Fibroblast of the aortic adventitia (primary cell): ENCODE data around the gene PALLD. TPM values are rescaled to one million over a fixed set of nuclear protein-coding genes. Genes with fewer than 3 reads are reported as not detected.

ENCODE experiments used
- DNase-seq: peaks from one replicate; pipeline ENCODE4 v3.0.0-alpha.2; 2010; ENCODE audit warnings: low read depth
- H3K4me3 ChIP-seq: 2 replicates; pipeline ENCODE4 v1.5.1; 2011; ENCODE audit warnings: low read depth, mild to moderate bottlenecking, control low read depth, low read length, moderate library complexity
- CTCF ChIP-seq: IDR thresholded peaks from 2 replicates; pipeline ENCODE4 v1.5.1; 2011; ENCODE audit warnings: mild to moderate bottlenecking, low read length, control low read depth, inconsistent platforms; ENCODE audit not compliant: insufficient read depth
- total RNA-seq: library from RNA; depleted of rRNA; stranded (reverse); fragments of >200 nt; gene quantifications from 2 replicates; pipeline ENCODE4 v1.2.3, GENCODE V29; 2012; ENCODE audit warnings: low replicate concordance

PALLD gene
- total RNA-seq, 1 donor, result 52.1 TPM

GRCh38 chr4:168570466-168570865, 73.6 kb downstream of the PALLD start:
- TF ChIP-seq CTCF, result no peak
- H3K4me3 ChIP-seq, result no peak overlapping the region
- DNase-seq, result no peak

DNA sequence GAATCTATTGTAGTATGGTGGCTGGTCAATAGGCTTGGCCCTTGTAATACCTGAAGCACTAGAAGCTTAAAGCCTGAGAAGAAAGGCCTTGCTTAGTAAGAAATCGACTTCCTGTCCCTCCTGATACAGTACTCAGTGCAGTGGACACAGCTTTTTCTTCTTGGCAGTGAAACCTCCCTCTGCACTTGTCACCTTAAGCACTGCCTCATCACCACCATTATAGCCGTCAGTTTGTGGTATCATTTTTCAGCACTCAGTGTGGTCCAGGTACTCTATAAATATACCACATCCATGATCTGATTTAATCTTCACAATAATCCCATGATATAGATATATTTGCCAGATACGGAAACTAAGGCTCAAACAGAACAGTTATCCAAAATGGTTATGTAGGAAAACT, 75.2 kb downstream of the PALLD start:
- TF ChIP-seq CTCF, result no peak
- DNase-seq, result no peak
- H3K4me3 ChIP-seq, result no peak overlapping the region

- no peak for DNase-seq
- H3K4me3 ChIP-seq, result no peak overlapping the region
- TF ChIP-seq CTCF, result no peak
Measured at GRCh38 chr4:168573870-168574269, 77.0 kb downstream of the PALLD start.

- peak; percentile 56 for DNase-seq
- no peak for TF ChIP-seq CTCF
- no peak overlapping the region for H3K4me3 ChIP-seq
Measured at GRCh38 chr4:168574581-168575295, 77.9 kb downstream of the PALLD start.

DNA sequence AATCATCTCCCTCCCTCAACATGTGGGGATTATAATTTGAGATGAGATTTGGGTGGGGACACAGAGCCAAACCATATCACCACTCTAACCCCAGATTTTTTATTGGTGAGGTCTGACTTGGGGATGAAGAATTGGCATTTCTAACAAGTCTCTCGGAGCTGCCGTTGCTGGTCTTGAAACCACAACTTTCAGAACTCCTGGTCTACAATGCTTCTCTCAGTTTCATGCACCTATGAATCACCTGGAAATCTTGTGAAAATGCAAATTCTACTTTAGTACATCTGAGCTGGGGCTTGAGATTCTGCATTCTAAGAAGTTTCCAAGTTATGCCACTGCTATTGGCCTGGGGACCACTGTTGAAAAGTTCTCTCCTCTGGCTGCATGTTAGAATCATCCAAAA, 78.6 kb downstream of the PALLD start:
- no peak for TF ChIP-seq CTCF
- DNase-seq, result no peak
- H3K4me3 ChIP-seq, result no peak overlapping the region

DNA sequence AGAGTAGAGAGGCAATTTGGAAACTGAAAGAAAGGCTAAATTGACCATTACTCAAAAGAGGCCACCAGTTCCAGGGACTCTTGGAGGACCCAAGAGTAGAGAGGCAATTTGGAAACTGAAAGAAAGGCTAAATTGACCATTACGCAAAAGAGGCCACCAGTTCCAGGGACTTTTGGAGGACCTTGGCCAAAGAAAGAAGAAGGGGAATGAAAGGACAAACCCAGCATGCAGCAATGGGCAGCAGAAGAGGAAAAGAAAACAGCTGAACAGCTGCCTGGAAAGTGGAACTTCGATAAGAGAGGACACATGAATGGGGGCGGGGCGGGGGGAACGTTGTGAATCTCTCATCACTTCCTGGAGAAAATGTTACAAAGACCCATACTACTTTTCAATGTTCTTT, 80.8 kb downstream of the PALLD start:
- no peak for TF ChIP-seq CTCF
- DNase-seq, result no peak
- H3K4me3 ChIP-seq, result no peak overlapping the region

GRCh38 chr4:168580228-168580627, 83.4 kb downstream of the PALLD start:
- no peak overlapping the region for H3K4me3 ChIP-seq
- DNase-seq, result no peak
- no peak for TF ChIP-seq CTCF
